NCI-H2196 (cell line): ENCODE data around the gene MTCP1.

Source experiments
- DNase-seq: peaks from one replicate; lab custom pipeline; 2025; ENCODE audit not compliant: unreplicated experiment; lab: John Stamatoyannopoulos, UW

The MTCP1 gene, protein sequence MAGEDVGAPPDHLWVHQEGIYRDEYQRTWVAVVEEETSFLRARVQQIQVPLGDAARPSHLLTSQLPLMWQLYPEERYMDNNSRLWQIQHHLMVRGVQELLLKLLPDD

DNA sequence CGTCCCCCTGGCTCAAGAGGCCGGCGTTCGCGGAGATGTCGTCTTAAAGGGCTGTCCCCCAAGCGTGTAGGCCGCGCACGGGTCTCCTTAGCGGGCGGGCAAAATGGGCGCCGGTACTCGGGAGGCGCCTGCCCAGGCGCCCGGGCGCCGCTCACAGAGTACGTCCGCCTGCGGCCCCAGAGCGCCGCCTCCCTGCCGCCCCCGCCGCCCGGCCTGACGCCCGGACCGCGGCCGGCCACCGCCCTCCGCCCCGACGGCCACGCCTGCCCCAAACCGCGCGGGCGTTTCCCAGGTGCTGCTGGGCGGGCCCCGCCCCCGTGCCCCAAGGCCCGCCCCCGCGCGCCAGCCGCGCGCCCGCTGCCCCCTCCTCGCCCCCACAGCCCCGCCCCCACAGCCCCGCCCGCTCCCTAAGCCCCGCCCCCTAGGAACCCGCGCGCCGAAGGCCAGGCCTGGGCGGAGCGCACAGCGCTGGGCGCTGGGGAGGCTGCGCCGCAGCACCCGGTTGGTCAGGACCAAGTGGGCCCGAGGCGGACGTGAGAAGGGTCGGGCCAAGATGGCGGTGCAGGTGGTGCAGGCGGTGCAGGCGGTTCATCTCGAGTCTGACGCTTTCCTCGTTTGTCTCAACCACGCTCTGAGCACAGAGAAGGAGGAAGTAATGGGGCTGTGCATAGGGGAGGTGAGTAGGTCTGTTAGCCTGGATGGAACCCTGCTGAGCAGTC, at the start of gene MTCP1, which contains the start of the genes BRCC3 and CMC4:
TSS of gene MTCP1 (minus strand) at position 162 of the 719 bp plus-strand sequence. CDS start 5,126 bp downstream, outside the sequence.
TSS of gene BRCC3 (plus strand) at position 534 of the 719 bp plus-strand sequence. CDS start at position 554, 20 bp downstream.
TSS of gene CMC4 (minus strand) at position 162 of the 719 bp plus-strand sequence. CDS start 7,113 bp downstream, outside the sequence.
- peak; percentile 86 for DNase-seq

DNA sequence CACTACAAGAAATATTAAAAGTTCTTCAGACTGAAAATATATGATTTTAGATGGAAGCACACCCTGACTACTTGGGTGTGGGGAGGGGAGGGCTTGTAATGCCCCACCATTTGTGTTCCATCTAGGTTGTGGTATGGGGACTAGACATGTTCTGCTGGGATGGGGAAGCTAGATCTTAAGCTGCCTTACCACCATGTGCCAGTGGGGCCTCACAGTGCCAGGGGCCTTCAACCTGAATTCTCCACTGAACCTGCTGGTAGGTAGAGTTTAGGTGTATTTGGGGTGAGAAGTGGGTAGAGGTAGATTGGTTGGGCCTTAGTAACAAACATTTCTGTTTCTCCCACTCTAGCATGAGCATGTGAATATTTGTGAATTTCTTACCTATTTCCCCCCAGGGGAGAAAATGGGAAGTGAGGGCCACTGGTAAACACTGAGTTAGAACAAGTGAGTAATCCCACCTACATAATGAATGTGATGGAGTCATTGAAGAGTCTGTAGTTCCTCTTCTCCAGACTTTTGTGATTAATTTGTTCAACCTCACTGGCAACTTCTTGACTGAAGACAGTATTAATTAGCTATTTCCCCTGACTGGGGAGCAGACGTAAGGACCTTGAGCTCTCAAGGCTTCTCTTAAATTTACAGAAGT, 44.4 kb upstream of the MTCP1 start:
- no peak for DNase-seq

DNA sequence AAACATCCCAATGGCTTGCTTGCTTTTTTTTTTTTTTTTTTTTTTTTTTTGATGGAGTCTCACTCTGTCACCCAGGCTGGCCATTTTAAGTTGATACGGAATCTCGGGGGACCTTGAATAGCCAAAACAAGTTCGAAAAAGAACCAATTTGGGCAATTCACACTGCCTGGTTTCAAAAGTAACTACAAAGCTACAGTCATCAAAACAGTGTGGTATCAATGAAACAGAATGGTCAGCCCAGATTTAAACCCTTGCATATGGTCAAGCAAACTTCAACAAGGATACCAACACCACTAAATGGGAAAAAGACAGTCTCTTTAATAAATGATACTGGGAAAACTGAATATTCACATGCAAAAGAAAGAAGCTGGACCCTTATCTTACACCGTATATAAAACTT, 42.2 kb upstream of the MTCP1 start:
- no peak for DNase-seq

DNA sequence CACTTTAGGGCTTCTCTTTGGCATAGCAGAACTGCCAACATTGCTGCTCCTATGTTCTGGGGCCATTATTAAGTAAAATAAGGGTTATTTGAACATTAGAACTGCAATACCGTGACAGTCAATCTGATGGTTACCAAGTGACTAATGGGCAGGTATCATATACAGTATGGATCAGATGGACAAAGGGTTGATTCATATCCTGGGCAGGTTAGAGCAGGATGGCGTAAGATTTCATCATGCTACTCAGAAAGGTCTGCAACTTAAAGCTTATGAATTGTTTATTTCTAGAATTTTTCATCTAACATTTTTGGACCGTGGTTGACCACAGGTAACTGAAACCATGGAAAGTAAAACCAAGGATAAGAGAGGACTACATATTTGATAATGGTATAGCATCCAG, 41.2 kb upstream of the MTCP1 start:
- DNase-seq: no peak

DNA sequence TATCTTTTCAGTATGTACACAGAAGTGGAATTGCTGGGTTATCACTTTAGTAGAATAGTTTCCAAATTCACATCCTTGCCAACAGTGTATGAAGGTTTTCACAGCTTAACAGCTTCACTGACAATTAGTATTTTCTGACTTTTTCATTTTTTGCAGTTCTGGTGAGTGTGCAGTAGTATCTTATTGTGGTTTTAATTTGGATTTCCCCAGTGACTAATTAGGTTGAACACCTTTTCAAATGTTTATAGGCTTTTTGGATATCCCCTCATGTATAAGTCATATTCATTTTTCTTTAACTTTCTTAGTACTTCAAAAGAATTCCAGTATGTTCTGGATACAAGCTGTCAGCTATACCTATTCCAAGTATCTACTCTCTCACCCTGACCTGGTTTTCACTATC, 37.5 kb upstream of the MTCP1 start:
- no peak for DNase-seq

DNA sequence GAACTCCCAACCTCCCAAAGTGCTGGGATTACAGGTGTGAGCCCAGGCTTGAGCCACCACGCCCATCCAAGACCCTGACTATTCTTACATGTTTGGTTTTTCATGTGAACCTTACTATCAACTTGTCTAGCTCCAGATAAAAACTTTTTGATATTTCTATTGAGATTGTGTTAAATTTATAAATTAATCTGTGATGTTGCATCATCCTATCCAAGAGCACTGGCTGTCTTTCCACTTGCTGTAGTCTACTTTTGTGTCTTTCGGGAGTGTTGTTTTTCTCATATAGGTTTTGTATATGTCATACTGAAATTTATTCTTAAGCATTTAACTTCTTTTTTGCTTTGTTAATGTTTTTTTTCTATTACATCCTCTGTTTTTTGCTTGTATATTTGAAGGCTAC, 35.0 kb upstream of the MTCP1 start:
- no peak for DNase-seq

DNA sequence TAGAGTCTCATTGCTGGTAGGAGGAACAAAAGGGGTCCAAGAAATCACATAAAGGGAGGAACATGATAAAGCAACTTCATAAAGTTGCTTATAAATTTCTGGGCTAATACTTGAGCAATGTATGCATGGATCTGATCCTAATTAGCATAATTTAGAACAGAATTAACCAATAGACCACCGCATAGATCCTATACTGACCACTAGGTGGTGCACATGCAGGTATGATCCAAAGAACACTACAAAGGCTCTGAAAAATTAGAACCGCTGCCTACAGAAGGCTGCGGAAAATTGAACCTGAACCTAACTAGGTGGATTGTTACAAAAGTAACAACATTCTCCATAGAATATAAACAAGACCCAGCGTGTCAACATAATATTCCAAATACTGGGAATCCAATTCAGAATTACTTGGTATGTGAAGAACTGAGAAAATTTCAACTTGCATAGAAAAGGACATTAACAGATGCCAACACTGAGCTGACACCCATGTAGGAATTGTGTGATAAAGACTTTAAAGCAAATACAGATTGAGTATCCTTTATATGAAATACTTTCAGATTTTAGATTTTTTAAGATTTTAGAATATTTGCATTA, 23.6 kb upstream of the MTCP1 start:
- peak; percentile 25 for DNase-seq

DNA sequence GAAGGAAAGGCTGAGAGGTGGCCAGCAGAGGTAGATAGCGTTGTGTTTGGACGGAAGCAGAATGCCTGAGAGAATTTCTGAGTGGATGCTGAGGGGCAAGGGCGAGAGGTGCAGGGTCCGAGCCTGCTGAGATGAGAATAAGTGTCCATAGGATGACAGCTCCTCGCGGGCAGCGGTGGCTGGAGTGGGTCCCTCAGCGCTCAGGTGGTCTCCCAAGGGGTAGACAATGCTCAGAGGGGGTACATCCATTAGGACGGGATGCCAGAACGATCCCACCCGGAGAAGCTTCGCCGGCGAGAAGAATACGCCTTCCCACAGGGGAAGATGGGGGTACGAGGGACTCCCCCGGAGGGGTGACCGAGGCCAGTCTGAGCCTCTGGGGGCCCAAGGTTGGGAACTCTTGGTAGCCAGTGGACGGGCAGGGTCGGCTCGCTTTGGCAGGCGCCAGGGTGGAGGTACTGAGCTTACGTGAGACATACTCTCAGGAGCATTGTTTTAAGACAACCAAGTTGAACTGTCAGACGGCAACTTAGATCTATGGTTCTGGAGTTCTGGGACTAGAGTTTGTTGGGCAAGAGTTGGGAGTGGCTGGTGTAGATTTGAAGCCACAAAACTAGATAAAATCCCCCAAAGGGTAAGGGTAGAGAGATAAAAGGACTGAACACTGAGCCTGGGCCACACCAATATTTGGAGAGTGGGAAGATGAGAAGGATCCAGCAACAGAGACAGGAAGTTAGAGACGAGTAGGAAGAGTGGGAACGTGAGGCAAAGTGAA, 16.2 kb upstream of the MTCP1 start:
- no peak for DNase-seq

DNA sequence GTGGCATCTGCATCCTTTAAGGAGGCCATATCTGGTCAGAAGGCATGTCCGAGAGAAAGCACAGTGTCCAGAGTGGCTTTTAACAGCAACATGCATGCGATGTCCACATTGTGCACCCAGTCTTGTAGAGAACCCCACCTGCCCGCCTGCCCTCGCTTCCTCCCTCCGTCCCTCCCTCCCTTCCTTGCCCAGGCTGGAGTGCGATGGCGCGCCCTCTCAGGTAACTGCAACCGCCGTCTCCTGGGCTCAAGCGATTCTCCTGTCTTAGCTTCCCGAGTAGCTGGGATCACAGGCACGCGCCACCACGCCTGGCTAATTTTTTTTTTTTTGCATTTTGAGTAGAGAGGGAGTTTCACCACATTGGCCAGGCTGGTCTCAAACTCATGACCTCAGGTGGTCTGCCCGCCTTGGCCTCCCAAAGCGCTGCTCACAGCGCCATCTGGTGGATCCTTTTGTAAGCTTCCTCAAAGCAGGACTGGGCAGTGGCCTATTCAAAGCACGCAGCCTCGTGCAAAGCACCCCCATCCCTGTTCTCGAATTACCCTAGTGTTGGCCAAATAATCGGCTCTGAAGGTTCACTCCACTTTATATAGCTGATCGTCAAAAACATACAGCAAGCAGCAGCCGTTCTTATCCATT, 15.4 kb upstream of the MTCP1 start:
- peak; percentile 13 for DNase-seq

DNA sequence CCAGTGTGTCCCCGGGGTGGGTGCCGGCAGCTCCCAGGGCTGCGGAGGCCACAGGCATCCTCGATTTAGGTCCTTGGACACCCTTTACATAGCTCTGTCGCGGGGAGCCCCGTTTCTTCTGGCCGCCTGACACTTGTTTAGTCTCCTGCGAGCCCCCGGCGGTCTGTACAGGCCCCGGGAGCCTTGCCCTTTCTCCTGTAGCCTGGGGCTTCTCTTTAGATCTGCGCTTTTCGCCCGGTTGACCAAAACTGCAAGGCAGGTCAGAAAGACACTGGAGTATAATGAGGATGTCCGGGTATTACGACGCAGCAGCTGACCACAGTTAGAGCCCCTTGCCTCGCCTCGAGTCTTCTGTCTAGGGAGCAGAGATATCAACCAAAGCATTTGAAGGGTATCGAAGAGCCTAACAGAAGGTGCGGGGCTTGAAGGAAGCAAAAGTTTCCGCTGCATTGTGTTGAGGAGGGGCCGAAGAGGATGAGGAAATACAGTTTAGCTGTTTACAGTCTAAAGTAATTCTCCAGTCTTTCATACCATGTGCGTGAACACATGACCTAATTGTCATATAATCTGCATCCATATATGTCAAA, 851 bp upstream of the MTCP1 start:
- no peak for DNase-seq

DNA sequence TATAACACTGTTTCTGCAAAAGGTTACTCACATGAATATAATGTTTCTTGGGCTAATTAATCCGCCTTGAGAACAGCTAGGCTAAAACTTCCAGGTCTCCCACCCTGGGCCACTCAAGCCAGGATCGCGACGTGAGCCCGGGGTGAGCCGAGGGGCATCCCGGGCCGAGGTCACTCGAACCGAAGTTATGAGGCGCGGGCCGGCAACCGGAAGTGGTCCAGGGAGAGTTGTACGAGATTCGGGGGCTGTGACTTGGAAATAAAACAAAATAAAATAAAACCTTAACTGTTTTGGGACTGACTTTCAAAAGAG, 317 bp downstream of the MTCP1 start:
- DNase-seq: no peak

DNA sequence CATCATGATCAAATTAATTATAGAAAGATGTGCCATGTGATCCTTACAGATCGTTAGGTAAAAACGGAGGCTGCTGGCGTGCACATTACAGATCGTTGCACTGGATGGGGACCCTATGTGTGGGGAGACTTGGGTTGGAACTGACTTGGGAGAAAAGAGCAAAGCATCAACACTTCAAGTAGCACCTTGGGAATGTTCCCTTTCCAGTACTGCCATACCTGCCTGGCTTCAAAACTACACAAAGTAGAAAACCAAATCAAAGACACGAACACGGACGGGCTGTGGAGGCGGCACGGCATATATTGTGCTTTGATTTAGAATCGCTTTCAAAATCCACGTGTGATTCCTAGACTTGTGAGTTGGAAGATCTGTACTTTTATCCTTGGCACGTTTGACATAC, 898 bp downstream of the MTCP1 start:
- no peak for DNase-seq

DNA sequence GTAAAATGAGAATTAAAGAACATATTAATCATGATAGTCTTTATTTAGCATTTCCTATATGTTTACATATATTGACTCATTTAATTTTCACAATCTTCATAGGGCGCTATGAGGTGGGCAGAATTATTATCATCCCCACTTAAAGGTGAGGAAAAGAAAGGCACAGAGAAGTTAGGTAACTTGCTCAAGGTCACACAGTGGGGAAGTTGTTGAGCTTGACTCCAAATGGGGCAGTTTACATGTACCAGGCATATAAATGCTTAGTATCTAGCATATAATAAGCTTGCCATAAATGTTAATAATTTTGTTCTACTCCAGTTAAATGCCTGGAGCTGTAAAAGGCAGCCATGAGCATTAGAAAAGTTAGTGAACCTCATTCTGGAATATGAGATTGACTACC, 1.5 kb downstream of the MTCP1 start:
- no peak for DNase-seq

DNA sequence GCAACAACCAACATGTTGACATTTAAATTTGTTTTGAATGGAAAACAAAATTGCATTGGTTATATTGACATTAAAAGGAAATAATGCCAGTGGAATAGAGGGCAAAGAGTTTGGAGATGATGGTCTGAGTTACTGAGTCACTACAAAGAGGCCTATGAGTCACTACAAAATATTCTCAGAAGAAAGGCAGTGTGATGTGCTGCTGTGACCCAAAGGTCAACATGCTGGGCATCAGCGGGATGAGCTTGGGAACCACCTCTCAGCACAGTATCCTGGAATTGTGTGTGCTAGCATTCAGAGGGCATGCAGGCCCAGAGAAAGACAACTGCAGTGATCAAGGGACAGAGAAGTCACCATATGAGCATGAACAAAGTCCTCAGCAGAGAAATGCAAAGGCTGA, 2.8 kb downstream of the MTCP1 start:
- DNase-seq: no peak

DNA sequence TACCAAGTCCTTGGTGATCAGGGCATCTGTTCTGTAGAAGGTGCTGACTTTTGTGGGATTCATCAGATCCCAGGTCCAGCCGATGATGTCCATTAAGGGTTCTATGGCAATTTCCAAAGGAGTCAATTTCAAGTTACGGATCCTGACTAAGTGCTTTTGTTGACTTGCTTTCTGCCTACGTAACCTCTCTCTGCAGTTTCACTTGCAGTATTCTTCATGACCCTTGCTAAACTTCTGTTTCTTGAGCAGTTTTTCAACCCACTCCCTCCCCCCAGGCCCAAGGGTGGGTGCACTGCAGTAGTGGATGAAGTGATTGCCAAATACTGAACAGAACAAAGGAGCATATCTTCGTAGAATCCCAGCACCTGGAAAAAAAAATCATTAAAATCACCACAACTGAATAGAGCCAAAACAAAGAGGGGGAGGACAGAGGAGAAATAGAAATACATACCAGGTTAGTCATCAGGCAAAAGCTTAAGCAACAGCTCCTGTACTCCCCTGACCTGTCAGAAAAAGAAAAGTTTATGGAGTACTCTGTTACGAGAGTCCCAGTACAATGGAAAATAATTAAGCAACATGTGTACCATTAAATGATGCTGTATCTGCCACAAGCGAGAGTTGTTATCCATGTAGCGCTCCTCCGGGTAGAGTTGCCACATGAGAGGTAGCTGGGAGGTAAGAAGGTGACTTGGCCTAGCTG, 5.8 kb downstream of the MTCP1 start:
- DNase-seq: no peak

DNA sequence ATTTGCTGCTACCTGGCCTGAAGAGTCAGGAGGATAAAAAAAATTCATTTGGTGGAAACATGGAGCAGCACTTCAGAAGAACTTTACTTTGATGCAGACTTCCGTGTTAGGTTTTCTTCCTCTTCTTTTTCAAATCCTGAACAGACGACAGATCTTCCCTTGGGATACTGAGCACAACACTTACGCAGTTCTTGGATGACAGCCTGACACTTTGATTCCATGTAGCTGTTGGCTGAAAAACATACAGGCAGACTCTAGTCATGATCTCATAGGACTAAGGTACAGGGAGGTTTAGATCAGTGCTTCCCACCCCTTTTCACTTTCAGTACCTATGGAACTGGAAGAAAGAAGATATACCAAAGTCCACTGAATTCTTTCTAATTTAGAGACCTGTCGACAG, 9.2 kb downstream of the MTCP1 start:
- no peak for DNase-seq

DNA sequence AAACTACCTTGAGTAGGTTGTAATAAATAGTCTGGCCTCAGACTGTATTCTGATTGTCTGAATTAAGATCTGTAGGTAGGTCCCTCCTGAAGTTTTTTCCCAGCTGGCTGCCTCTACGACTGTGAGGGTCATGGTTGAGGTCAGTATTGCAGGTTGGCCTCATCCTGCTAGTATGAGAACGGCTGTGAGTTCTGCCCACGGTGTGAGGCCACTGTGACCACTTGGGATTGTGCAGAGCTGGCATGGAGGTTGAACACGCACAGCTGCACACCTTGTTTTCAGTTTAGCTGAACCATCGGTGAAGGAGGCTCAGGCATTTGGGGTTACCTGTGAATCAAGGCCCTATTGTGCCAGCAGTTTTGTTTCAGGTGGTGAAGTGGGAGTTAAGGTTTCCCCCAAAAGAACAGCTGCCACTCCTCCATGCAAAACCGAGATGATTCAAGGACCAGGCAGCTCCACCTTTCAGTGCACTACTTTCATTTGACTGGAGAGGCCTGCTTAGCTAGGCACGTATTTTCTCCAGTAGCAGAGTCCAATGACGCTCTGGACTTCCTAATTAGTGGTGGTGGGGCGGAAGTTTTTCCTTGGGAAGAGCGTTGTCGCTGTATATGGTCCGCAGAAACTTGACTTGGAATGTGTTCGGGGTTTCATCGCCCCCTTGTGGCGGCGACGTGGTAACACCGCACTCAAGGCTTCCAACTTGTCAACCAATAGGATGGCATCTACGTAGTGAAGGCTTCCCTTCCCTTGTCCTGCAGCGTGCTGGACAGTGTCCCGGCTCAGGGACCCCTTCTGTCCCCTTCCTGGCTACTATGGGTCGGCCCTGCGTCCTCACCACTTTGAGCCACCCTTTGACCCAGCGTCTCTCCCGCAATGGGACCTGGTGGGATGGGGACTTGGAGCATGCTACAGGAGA, 13.8 kb downstream of the MTCP1 start:
- peak; percentile 41 for DNase-seq

DNA sequence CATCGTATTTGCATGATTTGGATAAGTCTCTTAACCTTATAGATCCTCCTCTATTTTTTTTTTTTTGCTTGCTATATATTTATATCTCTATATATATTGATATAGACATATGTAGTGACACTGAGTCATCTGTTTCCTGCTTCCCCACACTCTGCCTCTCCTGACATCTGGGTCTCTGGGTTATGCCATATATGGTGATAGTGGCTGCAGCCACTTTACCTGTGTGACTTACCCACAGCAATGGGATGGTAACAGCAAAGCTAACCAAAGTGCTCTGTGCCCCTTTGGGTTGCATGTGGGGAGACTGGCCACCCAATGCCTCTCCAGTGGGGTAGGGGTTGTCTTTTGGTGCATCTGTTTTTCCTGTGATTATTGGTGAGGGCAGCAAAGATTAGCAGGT, 14.5 kb downstream of the MTCP1 start:
- DNase-seq: no peak

DNA sequence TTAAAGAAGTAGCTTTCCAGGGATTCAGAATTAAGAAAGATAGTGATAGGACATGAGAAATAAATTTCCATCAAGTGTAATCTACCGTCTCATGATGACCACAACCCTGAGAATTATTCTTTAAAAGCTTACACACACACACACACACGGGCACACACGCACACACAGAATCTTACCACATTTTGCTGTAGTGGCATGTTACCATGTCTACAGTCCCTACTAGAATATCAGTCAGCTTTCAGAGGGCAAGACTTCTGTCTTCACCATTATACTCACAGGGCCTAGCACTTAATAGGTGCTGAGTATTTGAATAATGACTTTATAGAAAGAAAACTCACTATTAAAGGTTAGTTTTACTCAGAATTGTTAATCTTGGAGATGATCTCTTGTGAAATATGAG, 15.4 kb downstream of the MTCP1 start:
- DNase-seq: no peak
